ENCODE measurements around the gene APPBP2.

DNA sequence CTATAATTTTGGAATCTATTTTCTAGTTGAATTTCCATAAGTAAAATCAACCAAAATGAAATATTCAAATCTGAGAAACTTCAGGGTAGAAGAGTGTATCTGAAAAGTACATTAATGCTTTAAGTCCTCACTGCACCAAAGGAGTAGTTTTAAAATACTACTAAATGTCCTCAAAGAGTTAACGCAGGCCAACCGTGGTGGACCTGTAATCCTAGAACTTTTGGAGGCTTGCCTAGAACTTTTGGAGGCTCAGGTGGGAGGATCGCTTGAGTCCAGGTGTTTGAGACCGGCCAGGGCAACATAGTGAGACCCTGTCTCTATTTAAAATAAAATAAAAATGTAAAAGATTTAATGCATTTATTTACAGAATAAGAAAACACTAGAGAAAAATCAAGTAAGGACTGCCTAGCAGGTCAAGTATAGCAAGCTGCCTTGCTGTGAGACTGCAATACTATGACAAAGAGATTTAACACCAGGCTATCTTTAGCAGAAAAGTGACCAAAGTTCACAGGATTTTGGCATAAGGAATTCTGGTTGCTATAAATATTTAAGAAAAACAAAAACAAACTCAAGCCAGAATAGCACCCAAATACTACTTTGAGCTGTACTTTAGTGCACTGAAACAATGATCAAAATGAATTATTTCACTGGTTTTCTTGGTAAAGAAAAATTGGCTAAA lies 62.7 kb downstream of the APPBP2 start:
- TF ChIP-seq CTCF (IDR thresholded peaks at IDR 0.05) (no peak), POLR2A (IDR thresholded peaks at IDR 0.05) (no peak)

Measured in thyroid gland (tissue), 4 donors.